ENCODE results near the gene USP48.

The USP48 gene

DNA sequence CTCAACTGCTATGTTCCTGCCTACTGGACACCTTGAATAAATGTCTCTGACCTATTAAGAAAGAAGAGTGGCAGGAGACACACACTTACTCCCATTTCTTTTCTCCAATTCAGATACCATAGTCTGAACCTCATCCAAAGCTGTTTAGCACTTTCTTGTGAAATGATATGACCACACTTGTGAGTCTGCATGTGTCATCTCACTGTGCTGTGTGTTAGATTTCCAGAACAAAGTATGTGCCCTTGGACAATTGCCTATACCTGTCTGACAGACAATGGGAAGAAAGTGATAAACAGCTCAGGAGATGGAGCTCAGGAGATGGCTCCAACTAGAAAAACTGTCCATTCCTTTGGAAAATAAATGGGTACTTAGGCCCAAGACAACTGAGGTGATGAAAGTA is 48.4 kb downstream of the USP48 start:
- Histone ChIP-seq H3K9ac (ENCODE audit: low read depth, low read length) (no peak overlapping the region), H3K9me3 (ENCODE audit: control insufficient read depth, insufficient read depth, low read length) (no peaks in the 10 kb centered on the region), H3K4me1 (ENCODE audit: insufficient read depth, low read length) (no peaks in the 10 kb centered on the region), H3K36me3 (ENCODE audit: insufficient read depth, low read length) (peaks cover 26% of the 10 kb centered on the region)

GRCh38 chr1:21732664-21733063 is 50.3 kb downstream of the USP48 start:
- Histone ChIP-seq H3K36me3 (ENCODE audit: insufficient read depth, low read length) (peaks cover 31% of the 10 kb centered on the region), H3K9me3 (ENCODE audit: control insufficient read depth, insufficient read depth, low read length) (no peaks in the 10 kb centered on the region), H3K4me1 (ENCODE audit: insufficient read depth, low read length) (no peaks in the 10 kb centered on the region), H3K9ac (ENCODE audit: low read depth, low read length) (no peak overlapping the region)

DNA sequence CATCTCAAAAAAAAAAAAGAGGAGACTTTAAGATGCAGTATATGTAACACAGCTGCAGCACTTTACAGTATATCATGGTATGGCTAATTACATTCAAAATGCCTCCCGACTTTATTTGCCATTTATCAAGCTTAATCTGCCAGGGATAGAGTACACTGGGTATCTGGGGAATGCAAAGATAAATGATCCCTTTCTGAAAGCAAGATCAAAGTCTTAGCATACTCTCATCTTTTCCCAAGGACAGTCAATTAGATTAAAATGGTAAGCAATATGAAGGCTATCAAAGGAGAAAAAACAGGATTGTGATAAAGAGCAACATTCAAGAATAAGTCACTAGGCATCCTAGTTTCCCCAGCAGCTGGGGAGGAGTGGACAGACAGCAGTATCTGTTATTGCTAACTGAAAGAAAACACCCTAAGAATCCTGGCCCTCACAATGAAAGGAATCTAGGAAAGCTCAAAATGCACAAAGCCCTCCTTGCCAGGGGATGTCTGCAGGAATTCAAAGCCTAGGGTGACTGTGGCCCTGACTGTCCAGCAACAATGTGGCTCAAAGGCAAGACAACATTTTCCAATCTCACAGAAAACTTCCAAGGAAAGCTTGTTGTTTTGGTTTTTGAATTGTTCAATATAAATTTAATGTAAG is 57.1 kb downstream of the USP48 start:
- peaks cover 17% of the 10 kb centered on the region for H3K36me3 ChIP-seq (ENCODE audit: insufficient read depth, low read length)
- H3K9me3 ChIP-seq (ENCODE audit: control insufficient read depth, insufficient read depth, low read length): no peaks in the 10 kb centered on the region
- H3K4me1 ChIP-seq (ENCODE audit: insufficient read depth, low read length): no peaks in the 10 kb centered on the region
- no peak overlapping the region for H3K9ac ChIP-seq (ENCODE audit: low read depth, low read length)

DNA sequence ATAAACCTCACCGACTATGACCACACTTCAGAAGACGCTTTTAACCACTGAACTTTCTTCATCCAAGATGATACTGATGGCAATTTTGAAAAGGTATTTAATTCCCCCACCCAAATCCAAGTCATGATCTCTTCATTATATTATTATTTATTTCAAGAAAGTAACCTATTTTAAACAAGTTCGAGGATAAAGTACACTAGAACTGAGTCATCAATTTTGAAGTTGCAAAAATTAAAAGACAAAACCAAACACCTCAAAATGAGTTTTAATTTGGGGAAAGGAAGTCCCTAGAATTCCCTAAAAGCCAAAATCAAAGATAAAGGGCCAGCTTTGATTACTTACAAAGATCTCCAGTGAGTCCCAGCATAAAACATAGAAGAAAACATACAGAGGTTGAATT is 58.4 kb downstream of the USP48 start:
- Histone ChIP-seq H3K9me3 (ENCODE audit: control insufficient read depth, insufficient read depth, low read length) (no peaks in the 10 kb centered on the region), H3K9ac (ENCODE audit: low read depth, low read length) (no peak overlapping the region), H3K36me3 (ENCODE audit: insufficient read depth, low read length) (peaks cover 17% of the 10 kb centered on the region), H3K4me1 (ENCODE audit: insufficient read depth, low read length) (no peaks in the 10 kb centered on the region)

DNA sequence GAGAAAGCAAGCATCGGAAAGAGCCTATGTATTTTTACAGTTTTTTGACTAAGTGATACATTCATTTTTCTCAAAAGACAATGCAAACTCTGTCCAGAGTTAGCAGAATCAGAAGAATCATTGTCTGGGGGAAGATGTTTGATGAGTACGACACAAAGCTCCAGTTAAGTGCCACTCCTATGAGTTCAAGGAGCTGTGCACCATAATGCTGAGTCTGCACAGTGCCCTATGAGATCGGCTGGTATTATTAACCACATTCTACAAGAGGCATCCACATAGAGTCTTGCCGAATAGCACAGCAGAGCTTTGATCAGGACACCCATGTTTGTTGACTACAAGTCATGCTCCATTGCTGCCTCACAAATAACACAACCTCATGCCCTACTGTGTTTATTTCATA is 58.9 kb downstream of the USP48 start:
- H3K9ac ChIP-seq (ENCODE audit: low read depth, low read length): no peak overlapping the region
- no peaks in the 10 kb centered on the region for H3K9me3 ChIP-seq (ENCODE audit: control insufficient read depth, insufficient read depth, low read length)
- H3K36me3 ChIP-seq (ENCODE audit: insufficient read depth, low read length): peaks cover 17% of the 10 kb centered on the region
- H3K4me1 ChIP-seq (ENCODE audit: insufficient read depth, low read length): no peaks in the 10 kb centered on the region

DNA sequence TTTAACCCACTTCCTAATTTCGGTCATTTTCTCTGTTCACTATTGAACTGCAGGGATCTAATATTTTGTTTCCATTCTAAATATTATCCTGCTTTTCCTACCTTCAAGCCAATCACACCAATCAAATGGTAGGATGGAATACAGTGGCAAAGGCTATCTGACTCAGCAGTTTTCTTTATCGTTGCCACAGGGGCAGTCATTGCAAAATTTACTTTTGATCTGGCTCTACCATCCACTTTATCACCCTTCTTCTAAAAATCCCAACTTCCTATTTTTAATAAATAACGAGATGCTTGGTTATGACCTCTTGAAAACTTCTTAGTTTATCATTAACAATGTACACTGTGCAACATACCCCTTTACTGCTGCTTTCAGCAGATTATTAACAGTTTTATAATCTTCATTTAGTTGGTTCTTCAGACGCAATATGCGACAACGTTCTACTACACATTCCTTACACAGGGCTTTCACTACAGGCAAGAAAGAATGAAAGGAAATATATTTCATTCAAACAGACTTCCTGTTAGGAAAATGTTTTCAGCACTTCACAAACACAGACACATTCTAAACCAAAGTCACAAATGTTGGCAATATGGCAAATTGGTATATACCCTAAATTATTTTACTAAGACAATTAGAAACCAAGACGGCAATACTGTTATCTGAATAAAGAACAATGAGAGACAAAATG is 61.5 kb downstream of the USP48 start:
- no peak overlapping the region for H3K9ac ChIP-seq (ENCODE audit: low read depth, low read length)
- H3K4me1 ChIP-seq (ENCODE audit: insufficient read depth, low read length): no peaks in the 10 kb centered on the region
- no peaks in the 10 kb centered on the region for H3K9me3 ChIP-seq (ENCODE audit: control insufficient read depth, insufficient read depth, low read length)
- H3K36me3 ChIP-seq (ENCODE audit: insufficient read depth, low read length): peaks cover 16% of the 10 kb centered on the region

DNA sequence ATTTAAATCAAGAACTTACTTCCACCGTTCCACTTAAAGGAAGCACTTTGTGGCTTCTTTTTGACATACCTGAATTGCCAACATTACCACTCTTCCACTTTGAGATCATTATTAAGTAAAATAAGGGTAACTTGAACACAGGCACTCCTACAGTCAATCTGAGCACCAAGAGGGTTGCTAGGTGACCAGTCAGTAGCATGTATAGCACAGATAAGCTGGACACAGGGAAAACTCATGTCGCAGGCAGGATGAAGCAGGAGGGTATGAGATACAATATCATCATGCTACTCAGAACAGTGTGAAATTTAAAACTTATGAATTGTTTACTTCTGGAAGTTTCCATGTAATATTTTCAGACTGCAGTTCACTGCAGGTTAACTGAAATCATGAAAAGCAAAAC is 66.8 kb downstream of the USP48 start:
- H3K36me3 ChIP-seq (ENCODE audit: insufficient read depth, low read length): peaks cover 22% of the 10 kb centered on the region
- H3K9ac ChIP-seq (ENCODE audit: low read depth, low read length): no peak overlapping the region
- H3K9me3 ChIP-seq (ENCODE audit: control insufficient read depth, insufficient read depth, low read length): no peaks in the 10 kb centered on the region
- H3K4me1 ChIP-seq (ENCODE audit: insufficient read depth, low read length): no peaks in the 10 kb centered on the region

GRCh38 chr1:21707891-21708290 is 75.1 kb downstream of the USP48 start:
- Histone ChIP-seq H3K9me3 (ENCODE audit: control insufficient read depth, insufficient read depth, low read length) (no peaks in the 10 kb centered on the region), H3K9ac (ENCODE audit: low read depth, low read length) (no peak overlapping the region), H3K4me1 (ENCODE audit: insufficient read depth, low read length) (peaks cover 29% of the 10 kb centered on the region), H3K36me3 (ENCODE audit: insufficient read depth, low read length) (peaks cover 20% of the 10 kb centered on the region)

DNA sequence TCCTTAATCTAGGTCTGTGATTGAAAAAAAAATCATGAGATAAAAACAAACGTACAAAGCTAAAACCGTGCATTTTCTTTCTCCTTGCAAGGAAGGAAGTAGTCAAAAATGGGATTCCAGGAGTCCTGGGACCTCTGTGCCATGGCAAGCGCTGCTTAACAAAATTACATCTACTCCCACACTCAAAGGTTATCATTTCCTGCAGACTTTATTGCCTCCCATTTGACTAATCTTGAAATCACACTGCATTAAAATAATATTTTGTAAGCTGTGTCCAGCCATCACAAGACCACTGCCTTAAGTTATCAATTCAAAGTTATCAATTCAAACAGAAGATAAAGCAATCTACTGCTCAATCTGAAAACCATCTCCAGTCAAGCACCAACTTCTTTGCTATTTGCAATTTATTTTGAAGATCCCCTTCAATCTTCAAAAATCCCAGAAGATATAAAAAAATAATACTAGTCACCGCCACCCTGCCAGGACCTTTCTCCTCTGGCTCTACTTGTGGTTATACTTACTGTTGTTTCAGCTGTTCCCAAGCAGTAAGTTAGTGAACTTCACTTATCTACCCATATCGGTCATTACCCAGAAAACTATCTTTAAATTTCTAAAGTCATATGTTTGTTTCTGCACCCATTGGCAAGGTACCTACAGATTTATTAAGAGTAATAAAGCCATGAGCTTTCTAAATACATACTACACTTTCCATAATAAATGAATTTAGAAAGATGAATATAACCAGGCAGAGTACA is 75.7 kb downstream of the USP48 start:
- peaks cover 18% of the 10 kb centered on the region for H3K36me3 ChIP-seq (ENCODE audit: insufficient read depth, low read length)

DNA sequence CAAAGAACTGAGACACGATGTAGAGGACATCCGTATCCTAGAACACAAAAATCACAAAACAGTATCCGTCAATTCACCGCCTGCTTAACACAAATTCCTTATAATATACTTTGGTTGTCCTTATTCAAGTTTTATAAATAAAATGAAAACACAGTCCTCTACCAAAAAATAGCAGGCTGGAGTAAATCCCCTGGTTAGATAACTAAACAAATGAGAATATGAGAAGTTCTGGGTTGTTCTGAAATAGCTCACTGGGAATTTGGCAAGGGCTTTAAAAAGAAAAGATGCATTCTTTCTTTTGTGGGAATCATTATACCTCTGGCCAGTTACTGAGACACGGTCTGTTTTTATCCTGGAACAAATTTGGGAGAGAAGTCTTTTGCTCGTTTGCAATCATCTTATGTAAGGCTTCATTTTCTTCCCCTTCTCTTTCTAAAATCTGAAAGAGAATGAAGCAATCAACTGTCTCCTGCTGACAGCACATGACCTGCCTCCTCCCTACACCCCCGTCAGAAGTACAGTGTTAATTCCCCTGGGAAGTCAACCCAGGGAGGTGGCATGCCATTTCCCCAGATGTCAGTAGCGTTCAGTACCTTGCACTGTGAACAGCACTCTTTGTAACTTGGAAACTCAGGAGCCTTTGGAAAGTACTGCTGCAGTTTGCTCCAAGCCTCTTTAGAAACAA is 76.7 kb downstream of the USP48 start:
- H3K36me3 ChIP-seq (ENCODE audit: insufficient read depth, low read length): peaks cover 19% of the 10 kb centered on the region
- peaks cover 29% of the 10 kb centered on the region for H3K4me1 ChIP-seq (ENCODE audit: insufficient read depth, low read length)
- no peak overlapping the region for H3K9ac ChIP-seq (ENCODE audit: low read depth, low read length)
- H3K9me3 ChIP-seq (ENCODE audit: control insufficient read depth, insufficient read depth, low read length): no peaks in the 10 kb centered on the region

More for the DNA sequence above, 75.7 kb downstream of the USP48 start:
- Histone ChIP-seq H3K9ac (ENCODE audit: low read depth, low read length) (no peak overlapping the region), H3K9me3 (ENCODE audit: control insufficient read depth, insufficient read depth, low read length) (no peaks in the 10 kb centered on the region), H3K4me1 (ENCODE audit: insufficient read depth, low read length) (peaks cover 29% of the 10 kb centered on the region)

- peaks cover 21% of the 10 kb centered on the region for H3K36me3 ChIP-seq (ENCODE audit: insufficient read depth, low read length)
- peaks cover 29% of the 10 kb centered on the region for H3K4me1 ChIP-seq (ENCODE audit: insufficient read depth, low read length)
- no peak overlapping the region for H3K9ac ChIP-seq (ENCODE audit: low read depth, low read length)
- H3K9me3 ChIP-seq (ENCODE audit: control insufficient read depth, insufficient read depth, low read length): no peaks in the 10 kb centered on the region
These were observed 77.5 kb downstream of the USP48 start for GRCh38 chr1:21705303-21705980.

DNA sequence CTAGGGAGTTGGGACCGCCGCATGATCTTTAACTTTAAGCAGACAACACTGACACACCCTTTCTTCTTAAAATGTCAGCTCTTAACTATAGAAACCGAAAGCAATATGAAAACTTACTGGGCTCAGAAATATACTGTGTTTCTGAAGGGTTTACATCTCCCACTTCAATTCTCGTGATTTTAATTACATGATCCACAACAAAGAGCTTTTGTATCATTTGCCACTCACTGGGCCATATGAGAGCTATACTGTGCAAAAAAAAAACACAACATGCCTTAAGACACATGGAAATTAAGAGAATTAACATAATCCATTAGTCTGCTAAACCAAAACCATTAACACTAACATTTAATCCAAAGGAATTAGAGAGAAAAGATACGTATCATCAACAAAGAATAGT is 78.8 kb downstream of the USP48 start:
- no peaks in the 10 kb centered on the region for H3K9me3 ChIP-seq (ENCODE audit: control insufficient read depth, insufficient read depth, low read length)
- peaks cover 29% of the 10 kb centered on the region for H3K4me1 ChIP-seq (ENCODE audit: insufficient read depth, low read length)
- no peak overlapping the region for H3K9ac ChIP-seq (ENCODE audit: low read depth, low read length)
- H3K36me3 ChIP-seq (ENCODE audit: insufficient read depth, low read length): peaks cover 29% of the 10 kb centered on the region

DNA sequence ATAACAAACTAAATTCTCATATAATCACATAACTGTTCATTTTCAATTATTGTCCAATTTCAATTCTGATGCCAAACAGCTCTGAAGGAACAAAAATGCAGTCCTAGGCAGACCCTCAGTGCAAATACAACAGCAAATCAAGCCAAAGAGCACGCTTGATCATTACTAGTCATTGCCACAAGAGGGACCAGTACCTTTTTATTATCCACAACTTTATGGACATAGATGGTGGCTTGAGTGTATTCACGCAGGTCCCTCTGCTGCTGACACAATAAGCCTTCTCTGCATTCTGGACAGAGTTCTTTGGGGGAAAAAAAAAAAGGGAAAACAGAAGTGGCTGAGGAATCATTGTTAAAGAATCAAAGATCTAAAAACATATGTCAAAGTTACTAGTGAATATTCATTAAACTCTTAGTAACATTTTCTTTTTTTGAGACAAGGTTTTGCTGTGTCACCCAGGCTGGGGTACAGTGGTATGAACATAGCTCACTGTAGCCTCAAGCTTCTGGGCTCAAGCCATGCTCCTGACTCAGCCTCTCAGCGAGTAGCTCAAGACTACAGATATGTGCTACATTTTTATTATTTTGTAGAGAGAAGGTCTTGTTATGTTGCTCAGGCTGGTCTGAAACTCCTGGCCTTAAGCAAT is 79.5 kb downstream of the USP48 start:
- H3K4me1 ChIP-seq (ENCODE audit: insufficient read depth, low read length): peaks cover 29% of the 10 kb centered on the region
- H3K9me3 ChIP-seq (ENCODE audit: control insufficient read depth, insufficient read depth, low read length): no peaks in the 10 kb centered on the region
- H3K36me3 ChIP-seq (ENCODE audit: insufficient read depth, low read length): peaks cover 29% of the 10 kb centered on the region
- H3K9ac ChIP-seq (ENCODE audit: low read depth, low read length): no peak overlapping the region

GRCh38 chr1:21702780-21703179 is 80.2 kb downstream of the USP48 start:
- H3K9me3 ChIP-seq (ENCODE audit: control insufficient read depth, insufficient read depth, low read length): no peaks in the 10 kb centered on the region
- H3K4me1 ChIP-seq (ENCODE audit: insufficient read depth, low read length): peaks cover 29% of the 10 kb centered on the region
- H3K36me3 ChIP-seq (ENCODE audit: insufficient read depth, low read length): peaks cover 29% of the 10 kb centered on the region
- H3K9ac ChIP-seq (ENCODE audit: low read depth, low read length): no peak overlapping the region

Data from ES-I3 (cell line).